HPDE6-E6E7 (cell line): ENCODE data around the gene ZNF592.

Experiments used
- DNase-seq: peaks from one replicate; pipeline ENCODE4 v3.0.0; 2011; ENCODE audit warnings: missing footprints; ENCODE audit errors: extremely low spot score

Gene ZNF592

GRCh38 chr15:84775867-84776449, 27.6 kb downstream of the ZNF592 start:
- no peak for DNase-seq

DNA sequence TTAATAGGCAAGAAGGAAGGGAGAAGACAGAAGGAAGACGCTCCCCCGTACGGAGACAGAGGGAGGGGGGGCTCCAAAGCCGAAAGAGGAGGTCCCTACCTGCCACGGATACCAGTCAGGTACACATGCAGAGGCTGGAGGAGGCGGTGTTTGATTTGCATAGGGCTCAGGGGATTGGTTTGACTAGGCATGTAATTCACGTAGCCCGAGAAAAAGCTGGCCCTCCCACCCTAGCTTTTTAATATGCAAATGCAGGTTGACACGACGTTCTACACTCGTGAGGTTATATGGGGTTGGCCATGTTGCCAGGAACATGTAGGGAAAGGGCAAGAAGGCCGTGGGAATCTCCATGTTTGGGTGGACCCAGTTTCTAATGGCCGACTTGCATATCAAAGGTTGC, 29.8 kb downstream of the ZNF592 start:
- no peak for DNase-seq

- DNase-seq: no peak
These were observed 32.1 kb downstream of the ZNF592 start for GRCh38 chr15:84780492-84780891.

GRCh38 chr15:84781495-84781894, 33.1 kb downstream of the ZNF592 start:
- DNase-seq: no peak

DNA sequence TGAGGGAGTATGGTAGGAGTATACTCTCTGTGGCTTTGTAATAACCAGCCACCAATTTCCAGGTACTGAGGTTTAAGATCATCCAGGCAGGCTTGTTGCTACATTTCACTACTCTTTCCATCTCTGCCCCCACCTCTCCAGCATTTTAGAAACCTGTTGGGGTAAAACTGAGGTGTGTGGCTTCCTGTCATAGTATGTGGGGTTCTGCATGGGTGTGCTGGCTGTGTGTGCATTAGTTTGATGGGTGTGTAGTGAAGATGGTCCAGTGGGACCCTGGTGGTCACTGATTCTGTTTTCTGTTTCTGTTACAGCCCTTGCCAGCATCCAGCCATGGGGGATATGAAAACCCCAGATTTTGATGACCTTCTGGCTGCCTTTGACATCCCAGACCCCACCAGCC, 34.0 kb downstream of the ZNF592 start:
- DNase-seq: no peak

DNA sequence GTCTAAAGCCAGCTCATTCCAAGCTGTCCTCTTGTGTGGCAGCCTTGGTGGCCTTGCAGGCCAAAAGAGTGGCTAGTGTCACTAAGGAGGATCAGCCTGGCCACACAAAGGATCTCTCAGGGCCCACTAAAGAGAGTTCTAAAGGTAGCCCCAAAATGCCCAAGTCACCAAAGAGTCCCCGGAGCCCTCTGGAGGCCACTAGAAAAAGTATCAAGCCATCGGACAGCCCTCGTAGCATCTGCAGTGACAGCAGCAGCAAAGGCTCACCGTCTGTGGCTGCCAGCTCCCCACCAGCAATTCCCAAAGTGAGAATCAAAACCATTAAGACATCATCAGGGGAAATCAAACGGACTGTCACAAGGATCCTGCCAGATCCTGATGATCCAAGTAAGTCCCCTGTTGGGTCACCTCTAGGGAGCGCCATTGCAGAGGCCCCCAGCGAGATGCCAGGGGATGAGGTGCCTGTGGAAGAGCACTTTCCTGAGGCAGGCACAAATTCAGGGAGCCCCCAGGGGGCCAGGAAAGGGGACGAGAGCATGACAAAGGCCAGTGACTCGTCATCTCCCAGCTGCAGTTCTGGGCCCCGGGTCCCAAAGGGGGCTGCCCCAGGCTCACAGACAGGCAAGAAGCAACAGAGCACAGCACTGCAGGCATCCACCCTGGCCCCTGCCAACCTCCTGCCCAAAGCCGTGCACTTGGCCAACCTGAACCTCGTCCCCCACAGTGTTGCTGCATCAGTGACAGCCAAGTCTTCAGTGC, 35.3 kb downstream of the ZNF592 start:
- no peak for DNase-seq

DNA sequence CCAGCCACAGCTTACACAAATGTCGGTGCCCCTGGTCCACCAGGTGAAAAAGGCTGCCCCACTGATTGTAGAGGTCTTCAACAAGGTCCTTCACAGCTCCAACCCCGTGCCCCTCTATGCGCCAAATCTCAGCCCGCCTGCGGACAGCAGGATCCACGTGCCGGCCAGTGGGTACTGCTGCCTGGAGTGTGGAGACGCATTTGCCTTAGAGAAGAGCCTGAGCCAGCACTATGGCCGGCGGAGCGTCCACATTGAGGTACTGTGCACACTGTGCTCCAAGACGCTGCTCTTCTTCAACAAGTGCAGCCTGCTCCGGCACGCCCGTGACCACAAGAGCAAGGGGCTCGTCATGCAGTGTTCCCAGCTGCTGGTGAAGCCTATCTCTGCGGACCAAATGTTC, 35.9 kb downstream of the ZNF592 start:
- no peak for DNase-seq

GRCh38 chr15:84785053-84785452, 36.7 kb downstream of the ZNF592 start:
- no peak for DNase-seq

DNA sequence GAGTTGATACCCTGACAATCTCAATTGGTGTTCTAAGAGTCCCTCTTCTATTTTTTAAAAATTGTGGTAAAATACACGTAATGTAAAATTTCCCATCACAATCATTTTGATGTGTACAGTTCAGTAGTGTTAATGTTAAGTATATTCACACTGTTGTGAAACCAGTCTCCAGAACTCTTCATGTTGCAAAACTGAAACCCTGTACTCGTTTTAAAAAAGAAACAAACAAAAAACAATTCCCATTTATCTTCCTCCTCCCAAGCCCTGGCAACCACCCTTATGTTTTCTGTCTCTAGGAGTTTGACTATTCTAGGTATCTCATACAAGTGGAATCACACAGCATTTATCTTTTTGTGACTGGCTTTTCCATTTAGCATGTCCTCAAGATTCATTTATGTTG, 40.1 kb downstream of the ZNF592 start:
- DNase-seq: no peak

GRCh38 chr15:84789762-84790161, 41.4 kb downstream of the ZNF592 start:
- no peak for DNase-seq

DNA sequence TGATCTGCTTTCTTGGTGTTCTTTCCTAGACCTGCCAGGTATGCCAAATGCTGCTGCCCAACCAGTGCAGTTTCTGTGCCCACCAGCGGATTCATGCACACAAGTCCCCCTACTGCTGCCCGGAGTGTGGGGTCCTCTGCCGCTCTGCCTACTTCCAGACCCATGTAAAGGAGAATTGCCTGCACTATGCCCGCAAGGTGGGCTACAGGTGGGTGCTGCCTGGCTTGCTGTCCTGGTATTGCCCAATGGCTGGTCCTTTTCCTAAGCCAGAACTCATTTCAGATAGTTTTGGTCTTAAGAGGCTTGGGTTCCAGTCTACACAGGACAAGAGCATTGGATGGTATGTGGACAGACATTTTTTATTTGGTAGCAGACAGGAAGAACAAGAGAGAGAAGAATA, 42.3 kb downstream of the ZNF592 start:
- DNase-seq: no peak

GRCh38 chr15:84791763-84792162, 43.4 kb downstream of the ZNF592 start:
- no peak for DNase-seq

DNA sequence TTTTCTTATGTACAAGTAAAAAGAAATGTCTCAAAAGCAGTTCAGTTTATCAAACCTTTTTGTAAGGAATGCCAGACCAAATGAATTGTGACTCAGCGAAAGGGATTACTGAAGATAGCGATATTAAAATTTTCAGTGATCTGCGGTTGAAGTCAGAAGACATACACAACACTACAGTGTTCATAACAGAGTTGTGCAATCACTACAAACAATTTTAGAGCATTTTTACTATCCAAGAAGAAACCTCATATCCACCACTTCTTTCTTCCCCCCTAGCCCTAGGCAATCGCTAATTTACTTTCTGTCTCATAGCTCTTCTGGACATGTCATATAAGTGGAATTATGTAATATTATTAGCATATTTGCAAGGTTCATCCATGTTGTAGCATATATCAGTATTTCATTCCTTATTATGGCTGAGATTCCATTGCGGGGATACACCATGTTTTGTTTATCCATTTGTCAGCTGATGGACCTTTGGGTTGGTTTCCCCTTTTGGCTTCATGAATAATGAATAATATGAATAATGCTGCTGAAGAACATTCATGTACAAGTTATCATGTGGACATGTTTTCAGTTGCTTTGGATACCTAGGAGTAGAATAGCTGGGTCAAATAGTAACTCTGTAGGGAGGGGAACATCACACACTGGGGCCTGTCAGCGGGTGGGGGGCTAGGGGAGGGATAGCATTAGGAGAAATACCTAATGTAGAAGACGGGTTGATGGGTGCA, 45.2 kb downstream of the ZNF592 start:
- no peak for DNase-seq

- no peak for DNase-seq
These were observed 45.8 kb downstream of the ZNF592 start for GRCh38 chr15:84794162-84794547.

GRCh38 chr15:84795186-84795585, 46.8 kb downstream of the ZNF592 start:
- DNase-seq: no peak

GRCh38 chr15:84797212-84797611, 48.8 kb downstream of the ZNF592 start:
- no peak for DNase-seq

DNA sequence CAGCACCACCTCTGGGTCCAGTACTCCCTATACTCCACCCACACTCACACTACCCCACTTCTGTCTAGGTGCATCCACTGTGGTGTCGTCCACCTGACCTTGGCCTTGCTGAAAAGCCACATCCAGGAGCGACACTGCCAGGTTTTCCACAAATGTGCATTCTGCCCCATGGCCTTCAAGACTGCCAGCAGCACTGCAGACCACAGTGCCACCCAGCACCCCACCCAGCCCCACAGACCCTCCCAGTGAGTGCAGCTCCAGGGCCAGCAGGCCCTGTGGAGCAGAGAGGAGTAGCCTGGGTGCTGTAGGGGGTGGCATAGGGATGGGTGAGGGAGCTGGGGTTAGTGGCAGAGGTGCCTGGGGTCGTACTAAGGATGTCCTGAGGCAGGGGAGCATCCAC, 49.4 kb downstream of the ZNF592 start:
- no peak for DNase-seq

- no peak for DNase-seq
These were observed 50.1 kb downstream of the ZNF592 start for GRCh38 chr15:84798436-84798946.

GRCh38 chr15:84799511-84800187, 51.3 kb downstream of the ZNF592 start:
- DNase-seq: no peak

GRCh38 chr15:84800365-84800806, 52.0 kb downstream of the ZNF592 start:
- no peak for DNase-seq

DNA sequence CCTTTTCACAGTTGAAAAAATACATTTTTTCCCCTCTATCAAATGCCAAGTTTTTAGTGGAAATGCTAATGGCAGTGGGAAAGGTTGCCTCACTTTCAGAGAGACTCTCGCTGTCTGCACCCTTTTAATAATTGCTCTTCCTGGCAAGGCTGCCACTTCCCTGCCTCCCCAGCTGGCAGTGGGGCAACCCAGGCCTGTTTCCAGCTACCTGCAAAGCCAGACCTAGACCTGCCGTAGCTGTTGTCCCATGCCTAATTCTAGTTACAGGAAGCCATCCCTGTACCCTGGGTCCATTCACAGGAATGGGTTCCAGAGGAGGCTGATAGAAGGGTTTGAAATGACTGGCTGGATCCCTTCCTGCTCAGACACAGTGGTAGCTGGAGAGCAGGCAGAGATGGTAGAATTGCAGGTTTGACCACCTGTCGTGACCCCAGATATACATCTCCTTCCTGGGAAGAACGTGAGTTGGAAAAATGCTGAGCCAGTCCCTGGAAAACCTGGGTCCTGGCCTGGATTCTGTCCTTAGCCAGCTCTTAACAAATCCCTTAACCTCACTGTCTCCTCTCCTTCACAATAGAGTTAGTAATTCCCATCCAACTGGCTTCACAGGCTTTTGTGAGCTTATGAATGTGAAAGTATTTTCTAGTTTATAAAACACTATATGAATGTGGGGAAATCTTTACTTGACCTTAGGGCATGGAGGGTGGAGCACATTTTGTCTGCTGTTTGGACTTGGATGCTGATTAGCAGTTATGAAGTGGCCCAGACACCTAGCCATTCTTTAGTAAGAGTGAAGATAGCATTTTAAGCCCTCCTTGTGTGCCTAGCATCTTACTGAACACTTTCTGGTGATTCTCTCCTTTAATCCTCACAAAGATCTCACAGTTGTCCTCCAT, 55.9 kb downstream of the ZNF592 start:
- no peak for DNase-seq
